SKM-1 (cell line): ENCODE results near the gene TOMM22.
"Not testable (repeated sequence)": the region's sequence is repeated elsewhere in the genome, so short reads cannot be mapped to it uniquely, and the experiment has no call there.

ENCODE experiments used
- DNase-seq: peaks from one replicate; lab custom pipeline; 2025; ENCODE audit not compliant: unreplicated experiment; lab: John Stamatoyannopoulos, UW

The TOMM22 gene

GRCh38 chr22:38681582-38682335 is at the start of gene TOMM22:
TOMM22 (plus strand) TSS chr22:38681957; CDS start chr22:38681979, 22 bp downstream.
- peak; percentile 87 for DNase-seq

- DNase-seq: no peak
Observed at GRCh38 chr22:38632528-38632927, 49.2 kb upstream of the TOMM22 start.

DNA sequence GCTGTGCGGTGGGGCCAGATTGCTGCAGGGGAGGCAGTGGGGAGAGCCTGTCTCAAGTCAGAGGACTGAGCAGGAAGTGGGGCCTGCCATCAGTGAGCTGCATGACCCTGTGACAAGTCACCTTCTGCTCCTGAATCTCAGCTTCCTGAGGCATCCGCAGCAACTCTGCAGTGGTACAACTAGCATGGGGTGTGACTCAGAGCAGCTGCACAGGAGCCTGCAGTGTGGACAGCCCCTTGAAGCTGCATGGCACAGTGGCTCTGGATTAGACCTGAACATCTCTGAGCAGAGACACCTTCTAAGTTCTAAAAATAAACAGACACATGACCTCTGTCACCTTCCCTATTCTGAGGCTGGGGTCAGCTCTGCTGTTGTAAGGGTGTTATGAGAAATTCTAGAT is 43.5 kb upstream of the TOMM22 start:
- DNase-seq: no peak

GRCh38 chr22:38638728-38639127 is 43.0 kb upstream of the TOMM22 start:
- DNase-seq: no peak

GRCh38 chr22:38641476-38642040 is 40.2 kb upstream of the TOMM22 start:
- no peak for DNase-seq

DNA sequence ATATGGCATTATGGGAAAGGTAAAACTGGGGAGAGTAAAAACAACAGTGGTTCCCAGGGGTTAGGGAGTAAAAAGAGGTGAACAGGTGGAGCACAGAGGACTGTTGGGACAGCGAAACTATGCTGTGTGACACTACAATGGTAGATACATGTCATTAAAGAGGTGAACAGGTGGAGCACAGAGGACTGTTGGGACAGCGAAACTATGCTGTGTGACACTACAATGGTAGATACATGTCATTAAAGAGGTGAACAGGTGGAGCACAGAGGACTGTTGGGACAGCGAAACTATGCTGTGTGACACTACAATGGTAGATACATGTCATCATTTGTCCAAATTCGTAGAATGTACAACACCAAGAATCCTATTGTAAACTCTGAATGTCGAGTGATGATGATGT is 37.5 kb upstream of the TOMM22 start:
- DNase-seq: not testable (repeated sequence)

- no peak for DNase-seq
Observed at GRCh38 chr22:38645430-38645829, 36.3 kb upstream of the TOMM22 start.

GRCh38 chr22:38649841-38650522 is 31.8 kb upstream of the TOMM22 start:
- DNase-seq: no peak

DNA sequence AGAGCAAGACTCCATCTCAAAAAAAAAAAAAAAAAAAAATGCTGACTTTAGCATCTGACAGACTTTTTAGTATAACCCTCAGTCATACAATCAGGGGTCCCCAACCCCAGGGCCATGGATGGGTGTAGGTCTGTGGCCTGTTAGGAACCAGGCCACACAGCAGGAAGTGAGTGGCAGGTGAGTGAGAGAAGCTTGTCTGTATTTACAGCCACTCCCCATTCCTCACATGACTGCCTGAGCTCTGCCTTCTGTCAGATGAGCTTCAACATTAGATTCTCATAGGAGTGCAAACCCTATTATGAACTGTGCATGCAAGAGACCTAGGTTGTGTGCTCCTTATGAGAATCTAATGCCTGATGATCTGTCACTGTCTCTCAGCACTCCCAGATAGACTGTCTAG is 28.9 kb upstream of the TOMM22 start:
- no peak for DNase-seq

DNA sequence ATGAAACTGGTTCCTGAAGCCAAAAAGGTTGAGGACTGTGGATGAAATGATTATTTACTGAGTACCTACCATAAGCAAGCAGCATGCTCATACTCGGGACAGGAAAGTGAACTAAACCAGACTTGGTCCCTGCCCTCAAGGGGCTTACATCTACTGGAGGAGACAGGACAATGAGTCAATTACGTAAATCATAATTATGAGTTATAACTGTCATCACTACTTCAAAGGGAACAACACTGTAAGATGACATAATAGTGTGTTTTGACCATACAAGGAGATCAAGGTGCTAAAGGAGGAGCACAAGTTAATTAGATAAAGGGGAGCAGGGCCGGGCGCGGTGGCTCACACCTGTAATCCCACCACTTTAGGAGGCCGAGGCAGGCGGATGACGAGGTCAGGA is 28.0 kb upstream of the TOMM22 start:
- no peak for DNase-seq

DNA sequence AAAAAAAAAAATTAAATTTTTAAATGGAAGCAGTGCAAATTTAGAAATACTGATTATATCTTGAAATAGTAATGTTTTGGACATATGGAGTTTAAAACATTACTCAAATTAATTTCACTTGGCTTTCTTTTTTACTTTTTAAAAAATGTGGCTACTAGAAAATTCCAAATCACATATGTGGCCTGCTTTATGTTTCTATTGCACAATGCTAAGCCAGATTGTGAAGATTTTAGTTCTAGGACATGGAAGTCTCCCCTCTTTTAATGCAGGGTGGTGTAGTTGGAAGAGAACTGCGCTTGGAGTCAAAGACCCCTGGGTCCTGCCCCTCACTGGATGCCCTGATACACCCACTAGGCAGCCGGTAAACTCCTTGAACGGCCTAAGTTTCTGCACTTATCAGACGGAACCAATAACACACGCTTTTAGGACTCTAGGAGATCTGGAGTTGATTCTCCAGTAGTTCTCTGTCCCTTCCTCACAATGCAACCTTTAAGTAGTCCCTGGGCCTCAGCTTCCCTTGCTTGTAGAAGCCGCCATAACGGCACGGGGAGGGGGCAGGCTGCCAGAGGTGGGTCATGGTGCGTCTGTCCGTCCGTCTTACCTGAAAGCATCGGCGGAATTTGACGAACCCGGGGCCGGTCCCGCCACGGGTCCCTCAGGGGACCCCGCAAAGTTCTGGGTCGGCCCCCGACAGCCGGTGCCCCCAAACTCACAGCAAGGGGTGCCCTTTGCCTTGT is 26.1 kb upstream of the TOMM22 start:
- no peak for DNase-seq

GRCh38 chr22:38656256-38657044 is 25.3 kb upstream of the TOMM22 start, which contains the start of the genes CBY1 and FAM227A:
CBY1 (plus strand) TSS chr22:38656638; CDS start chr22:38668055, 11,417 bp downstream.
FAM227A (minus strand) TSS chr22:38656392; CDS start chr22:38650168, 6,224 bp downstream.
- DNase-seq: peak; percentile 81

GRCh38 chr22:38657045-38657909 is 24.5 kb upstream of the TOMM22 start:
- no peak for DNase-seq

- DNase-seq: no peak
Observed at GRCh38 chr22:38674888-38675287, 6.9 kb upstream of the TOMM22 start.

GRCh38 chr22:38675833-38676232 is 5.9 kb upstream of the TOMM22 start:
- no peak for DNase-seq

DNA sequence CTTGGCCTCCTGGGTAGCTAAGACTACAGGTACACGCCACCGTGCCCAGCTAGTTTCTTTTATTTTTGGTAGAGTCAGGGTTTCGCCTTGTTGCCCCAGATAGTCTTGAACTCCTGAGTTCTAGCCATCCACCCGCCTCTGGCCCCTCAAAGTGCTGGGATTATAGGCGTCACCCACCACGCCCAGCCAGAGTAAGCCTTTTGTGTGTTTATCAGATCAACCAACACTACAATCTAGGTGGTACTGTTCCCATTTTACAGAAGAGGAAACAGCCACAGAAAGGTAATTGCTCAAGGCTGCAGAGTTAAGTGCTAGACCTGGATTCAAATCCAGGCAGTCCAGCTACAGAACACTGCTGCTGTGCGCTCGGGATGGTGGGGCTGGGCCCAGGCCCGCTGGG is 3.1 kb downstream of the TOMM22 start:
- no peak for DNase-seq

- DNase-seq: no peak
Observed at GRCh38 chr22:38685761-38686160, 4.0 kb downstream of the TOMM22 start.

DNA sequence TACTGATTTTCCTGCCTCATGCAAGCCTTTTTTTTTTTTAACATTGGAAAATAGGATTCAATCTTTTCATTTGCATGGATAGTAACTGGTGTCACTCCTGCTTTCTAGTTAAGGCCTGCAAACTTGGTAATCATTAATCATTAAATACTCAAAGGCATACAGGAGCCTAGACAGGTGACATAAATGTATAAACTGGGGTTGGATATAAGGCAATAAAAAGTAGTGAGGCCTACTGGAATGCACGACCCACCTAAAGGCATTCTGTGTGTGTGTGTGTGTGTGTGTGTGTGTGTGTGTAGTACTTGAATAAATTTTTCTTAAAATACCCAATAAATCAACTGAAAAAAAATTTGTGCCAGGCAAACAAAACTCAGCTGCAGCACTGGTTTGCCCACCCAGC is 7.9 kb downstream of the TOMM22 start:
- no peak for DNase-seq

DNA sequence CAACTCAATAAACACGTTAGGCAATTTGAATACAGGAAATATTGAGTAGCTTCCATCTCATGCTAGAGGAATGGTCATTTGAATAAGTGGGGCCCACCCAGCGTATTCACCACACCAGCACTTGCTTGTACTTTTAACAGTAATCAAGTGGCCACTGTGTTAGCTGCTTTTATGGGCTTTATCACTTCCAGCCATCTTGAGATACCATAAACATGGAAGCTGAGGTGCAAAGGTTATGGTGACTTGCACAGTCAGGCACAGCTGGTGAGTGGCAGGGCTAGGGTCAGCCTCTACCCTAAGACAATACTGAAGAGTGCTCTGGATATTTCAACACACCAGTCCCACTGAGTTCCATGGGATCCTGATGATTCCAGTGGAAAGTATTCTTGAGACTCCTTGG is 12.3 kb downstream of the TOMM22 start:
- no peak for DNase-seq

DNA sequence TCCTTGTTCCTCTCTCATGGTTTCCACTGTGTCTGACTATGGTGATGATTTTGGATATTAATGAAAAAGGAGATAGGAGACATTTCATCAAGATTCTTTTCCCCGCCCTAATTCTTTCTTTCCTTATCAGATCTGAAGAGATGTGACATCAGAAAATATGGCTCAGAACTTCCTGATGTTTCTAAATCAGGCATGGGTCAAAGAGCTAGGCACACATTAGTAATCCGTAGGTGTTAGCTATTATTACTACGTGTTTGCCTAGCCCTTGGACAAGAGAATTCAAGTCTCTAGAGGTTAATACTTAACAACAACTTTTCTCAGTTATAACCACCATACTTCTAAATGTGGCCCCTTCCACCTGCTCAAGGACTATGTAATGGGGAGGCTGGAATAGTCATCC is 13.2 kb downstream of the TOMM22 start:
- no peak for DNase-seq
